Measurements from ENCODE around the gene TRMT1L.

DNA sequence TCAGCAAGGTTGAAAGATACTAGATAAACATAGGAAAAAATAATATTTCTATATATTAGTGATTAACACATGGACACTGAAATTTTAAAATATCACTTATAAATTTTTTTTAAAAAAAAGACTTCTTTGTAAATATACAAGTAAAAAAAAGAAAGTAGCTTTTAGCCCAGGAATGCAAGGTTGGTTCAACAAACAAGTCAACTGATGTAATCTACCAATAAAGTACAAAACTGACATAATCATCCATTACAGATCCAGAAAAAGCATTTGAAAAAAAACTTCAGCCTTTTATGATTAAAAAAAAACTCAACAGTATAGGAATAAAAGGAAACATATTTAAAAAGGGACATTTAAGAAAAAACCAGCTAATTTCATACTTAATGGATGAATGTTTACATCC lies 48.4 kb downstream of the TRMT1L start:
- TF ChIP-seq EZH2 (IDR thresholded peaks at IDR 0.05; ENCODE audit: low read depth, low read length, severe bottlenecking) (no peak), CREB1 (IDR thresholded peaks at IDR 0.05) (no peak), CBX5 (IDR thresholded peaks at IDR 0.05; ENCODE audit: low read depth, low read length) (no peak), ZNF274 (IDR thresholded peaks at IDR 0.05; ENCODE audit: borderline replicate concordance, extremely low read depth, low read length) (no peak), EP300 (IDR thresholded peaks at IDR 0.05; ENCODE audit: borderline replicate concordance in 1 of 2, low read depth in 2 of 2, low read length in 2 of 2) (no peak), YY1 (IDR thresholded peaks at IDR 0.05; ENCODE audit: low read depth, low read length) (no peak), TCF12 (IDR thresholded peaks at IDR 0.05; ENCODE audit: low read depth, low read length) (no peak), POLR2AphosphoS5 (IDR thresholded peaks at IDR 0.05; ENCODE audit: low read depth, low read length) (no peak)
- TF ChIP-seq, protein P1, sequence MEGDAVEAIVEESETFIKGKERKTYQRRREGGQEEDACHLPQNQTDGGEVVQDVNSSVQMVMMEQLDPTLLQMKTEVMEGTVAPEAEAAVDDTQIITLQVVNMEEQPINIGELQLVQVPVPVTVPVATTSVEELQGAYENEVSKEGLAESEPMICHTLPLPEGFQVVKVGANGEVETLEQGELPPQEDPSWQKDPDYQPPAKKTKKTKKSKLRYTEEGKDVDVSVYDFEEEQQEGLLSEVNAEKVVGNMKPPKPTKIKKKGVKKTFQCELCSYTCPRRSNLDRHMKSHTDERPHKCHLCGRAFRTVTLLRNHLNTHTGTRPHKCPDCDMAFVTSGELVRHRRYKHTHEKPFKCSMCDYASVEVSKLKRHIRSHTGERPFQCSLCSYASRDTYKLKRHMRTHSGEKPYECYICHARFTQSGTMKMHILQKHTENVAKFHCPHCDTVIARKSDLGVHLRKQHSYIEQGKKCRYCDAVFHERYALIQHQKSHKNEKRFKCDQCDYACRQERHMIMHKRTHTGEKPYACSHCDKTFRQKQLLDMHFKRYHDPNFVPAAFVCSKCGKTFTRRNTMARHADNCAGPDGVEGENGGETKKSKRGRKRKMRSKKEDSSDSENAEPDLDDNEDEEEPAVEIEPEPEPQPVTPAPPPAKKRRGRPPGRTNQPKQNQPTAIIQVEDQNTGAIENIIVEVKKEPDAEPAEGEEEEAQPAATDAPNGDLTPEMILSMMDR (IDR thresholded peaks at IDR 0.05; ENCODE audit: control extremely low read depth in 1 of 3, insufficient read depth in 1 of 3, low read depth in 1 of 3, low read length in 3 of 3), result no peak
- TF ChIP-seq, protein P2, sequence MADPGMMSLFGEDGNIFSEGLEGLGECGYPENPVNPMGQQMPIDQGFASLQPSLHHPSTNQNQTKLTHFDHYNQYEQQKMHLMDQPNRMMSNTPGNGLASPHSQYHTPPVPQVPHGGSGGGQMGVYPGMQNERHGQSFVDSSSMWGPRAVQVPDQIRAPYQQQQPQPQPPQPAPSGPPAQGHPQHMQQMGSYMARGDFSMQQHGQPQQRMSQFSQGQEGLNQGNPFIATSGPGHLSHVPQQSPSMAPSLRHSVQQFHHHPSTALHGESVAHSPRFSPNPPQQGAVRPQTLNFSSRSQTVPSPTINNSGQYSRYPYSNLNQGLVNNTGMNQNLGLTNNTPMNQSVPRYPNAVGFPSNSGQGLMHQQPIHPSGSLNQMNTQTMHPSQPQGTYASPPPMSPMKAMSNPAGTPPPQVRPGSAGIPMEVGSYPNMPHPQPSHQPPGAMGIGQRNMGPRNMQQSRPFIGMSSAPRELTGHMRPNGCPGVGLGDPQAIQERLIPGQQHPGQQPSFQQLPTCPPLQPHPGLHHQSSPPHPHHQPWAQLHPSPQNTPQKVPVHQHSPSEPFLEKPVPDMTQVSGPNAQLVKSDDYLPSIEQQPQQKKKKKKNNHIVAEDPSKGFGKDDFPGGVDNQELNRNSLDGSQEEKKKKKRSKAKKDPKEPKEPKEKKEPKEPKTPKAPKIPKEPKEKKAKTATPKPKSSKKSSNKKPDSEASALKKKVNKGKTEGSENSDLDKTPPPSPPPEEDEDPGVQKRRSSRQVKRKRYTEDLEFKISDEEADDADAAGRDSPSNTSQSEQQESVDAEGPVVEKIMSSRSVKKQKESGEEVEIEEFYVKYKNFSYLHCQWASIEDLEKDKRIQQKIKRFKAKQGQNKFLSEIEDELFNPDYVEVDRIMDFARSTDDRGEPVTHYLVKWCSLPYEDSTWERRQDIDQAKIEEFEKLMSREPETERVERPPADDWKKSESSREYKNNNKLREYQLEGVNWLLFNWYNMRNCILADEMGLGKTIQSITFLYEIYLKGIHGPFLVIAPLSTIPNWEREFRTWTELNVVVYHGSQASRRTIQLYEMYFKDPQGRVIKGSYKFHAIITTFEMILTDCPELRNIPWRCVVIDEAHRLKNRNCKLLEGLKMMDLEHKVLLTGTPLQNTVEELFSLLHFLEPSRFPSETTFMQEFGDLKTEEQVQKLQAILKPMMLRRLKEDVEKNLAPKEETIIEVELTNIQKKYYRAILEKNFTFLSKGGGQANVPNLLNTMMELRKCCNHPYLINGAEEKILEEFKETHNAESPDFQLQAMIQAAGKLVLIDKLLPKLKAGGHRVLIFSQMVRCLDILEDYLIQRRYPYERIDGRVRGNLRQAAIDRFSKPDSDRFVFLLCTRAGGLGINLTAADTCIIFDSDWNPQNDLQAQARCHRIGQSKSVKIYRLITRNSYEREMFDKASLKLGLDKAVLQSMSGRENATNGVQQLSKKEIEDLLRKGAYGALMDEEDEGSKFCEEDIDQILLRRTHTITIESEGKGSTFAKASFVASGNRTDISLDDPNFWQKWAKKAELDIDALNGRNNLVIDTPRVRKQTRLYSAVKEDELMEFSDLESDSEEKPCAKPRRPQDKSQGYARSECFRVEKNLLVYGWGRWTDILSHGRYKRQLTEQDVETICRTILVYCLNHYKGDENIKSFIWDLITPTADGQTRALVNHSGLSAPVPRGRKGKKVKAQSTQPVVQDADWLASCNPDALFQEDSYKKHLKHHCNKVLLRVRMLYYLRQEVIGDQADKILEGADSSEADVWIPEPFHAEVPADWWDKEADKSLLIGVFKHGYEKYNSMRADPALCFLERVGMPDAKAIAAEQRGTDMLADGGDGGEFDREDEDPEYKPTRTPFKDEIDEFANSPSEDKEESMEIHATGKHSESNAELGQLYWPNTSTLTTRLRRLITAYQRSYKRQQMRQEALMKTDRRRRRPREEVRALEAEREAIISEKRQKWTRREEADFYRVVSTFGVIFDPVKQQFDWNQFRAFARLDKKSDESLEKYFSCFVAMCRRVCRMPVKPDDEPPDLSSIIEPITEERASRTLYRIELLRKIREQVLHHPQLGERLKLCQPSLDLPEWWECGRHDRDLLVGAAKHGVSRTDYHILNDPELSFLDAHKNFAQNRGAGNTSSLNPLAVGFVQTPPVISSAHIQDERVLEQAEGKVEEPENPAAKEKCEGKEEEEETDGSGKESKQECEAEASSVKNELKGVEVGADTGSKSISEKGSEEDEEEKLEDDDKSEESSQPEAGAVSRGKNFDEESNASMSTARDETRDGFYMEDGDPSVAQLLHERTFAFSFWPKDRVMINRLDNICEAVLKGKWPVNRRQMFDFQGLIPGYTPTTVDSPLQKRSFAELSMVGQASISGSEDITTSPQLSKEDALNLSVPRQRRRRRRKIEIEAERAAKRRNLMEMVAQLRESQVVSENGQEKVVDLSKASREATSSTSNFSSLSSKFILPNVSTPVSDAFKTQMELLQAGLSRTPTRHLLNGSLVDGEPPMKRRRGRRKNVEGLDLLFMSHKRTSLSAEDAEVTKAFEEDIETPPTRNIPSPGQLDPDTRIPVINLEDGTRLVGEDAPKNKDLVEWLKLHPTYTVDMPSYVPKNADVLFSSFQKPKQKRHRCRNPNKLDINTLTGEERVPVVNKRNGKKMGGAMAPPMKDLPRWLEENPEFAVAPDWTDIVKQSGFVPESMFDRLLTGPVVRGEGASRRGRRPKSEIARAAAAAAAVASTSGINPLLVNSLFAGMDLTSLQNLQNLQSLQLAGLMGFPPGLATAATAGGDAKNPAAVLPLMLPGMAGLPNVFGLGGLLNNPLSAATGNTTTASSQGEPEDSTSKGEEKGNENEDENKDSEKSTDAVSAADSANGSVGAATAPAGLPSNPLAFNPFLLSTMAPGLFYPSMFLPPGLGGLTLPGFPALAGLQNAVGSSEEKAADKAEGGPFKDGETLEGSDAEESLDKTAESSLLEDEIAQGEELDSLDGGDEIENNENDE (IDR thresholded peaks at IDR 0.05; ENCODE audit: insufficient replicate concordance, low read length), result no peak

Measured in H1 (cell line).